ENCODE measurements around the gene ADH5. TPM values are rescaled to one million over a fixed set of nuclear protein-coding genes. Genes with fewer than 3 reads are reported as not detected.
"Not testable (repeated sequence)": the region's sequence is repeated elsewhere in the genome, so short reads cannot be mapped to it uniquely, and the experiment has no call there.

The ADH5 gene
- total RNA-seq, 4 donors from 2014 or later, result 254 to 466 (median 421) TPM

GRCh38 chr4:99084595-99084994, 4.0 kb downstream of the ADH5 start:
- intact Hi-C loops (cut with DNase I), result no loop called here
- Histone ChIP-seq H3K4me3 (peak overlapping the region in 1 of 4 donors; percentile 74), H3K36me3 (peaks cover 39 to 63% (median 51%) of the 10 kb centered on the region in 4 donors), H3K4me1 (peaks cover 6 to 80% (median 66%) of the 10 kb centered on the region in 4 donors), H3K27ac (replicated peaks in 1 of 4) (peak overlapping the region in 2 of 4 donors; percentile 26 to 46), H3K27me3 (no peaks in the 10 kb centered on the region), H3K9me3 (no peaks in the 10 kb centered on the region)
- TF ChIP-seq EP300 (IDR thresholded peaks at IDR 0.05) (no peak), POLR2AphosphoS5 (IDR thresholded peaks at IDR 0.05) (no peak), POLR2A (IDR thresholded peaks at IDR 0.05; ENCODE audit: low read depth) (no peak), CTCF (IDR thresholded peaks at IDR 0.05) (no peak)
- WGBS, result 87% methylated on average over 2 of the region's 2 CpGs
- no peak for DNase-seq (ENCODE audit: extremely low spot score)

- intact Hi-C loops (cut with DNase I), result no loop called here
- WGBS, result 89% methylated on average over 5 of the region's 5 CpGs
- Histone ChIP-seq H3K4me1 (peaks cover 11 to 86% (median 75%) of the 10 kb centered on the region in 4 donors), H3K4me3 (peak overlapping the region in 1 of 4 donors; percentile 11), H3K36me3 (peaks cover 47 to 87% (median 70%) of the 10 kb centered on the region in 4 donors), H3K27me3 (no peaks in the 10 kb centered on the region), H3K9me3 (no peaks in the 10 kb centered on the region), H3K27ac (replicated peaks in 1 of 4) (no peak overlapping the region)
- DNase-seq (ENCODE audit: extremely low spot score), result no peak
- no peak for TF ChIP-seq POLR2AphosphoS5 (IDR thresholded peaks at IDR 0.05)
- TF ChIP-seq EP300 (IDR thresholded peaks at IDR 0.05), result no peak
- no peak for TF ChIP-seq POLR2A (IDR thresholded peaks at IDR 0.05; ENCODE audit: low read depth)
- no peak for TF ChIP-seq CTCF (IDR thresholded peaks at IDR 0.05)
Observed at GRCh38 chr4:99082192-99082591, 6.4 kb downstream of the ADH5 start.

- H3K4me3 ChIP-seq; DNase-seq (ENCODE audit: extremely low spot score); H3K27me3 ChIP-seq; H3K9me3 ChIP-seq; intact Hi-C loops (cut with DNase I): not testable (repeated sequence)
- 66% methylated on average over 6 of the region's 6 CpGs for WGBS
- Histone ChIP-seq H3K4me1 (peaks cover 11 to 75% (median 63%) of the 10 kb centered on the region in 4 donors), H3K36me3 (peaks cover 56 to 100% (median 81%) of the 10 kb centered on the region in 4 donors), H3K27ac (replicated peaks in 1 of 4) (peak overlapping the region in 1 of 4 donors; percentile 8)
Observed at GRCh38 chr4:99080869-99081268, 7.7 kb downstream of the ADH5 start.

- intact Hi-C loops (cut with DNase I), result no loop called here
- DNase-seq (ENCODE audit: extremely low spot score), result no peak
- Histone ChIP-seq H3K9me3 (no peaks in the 10 kb centered on the region), H3K27me3 (no peaks in the 10 kb centered on the region), H3K36me3 (peaks cover 63 to 100% (median 88%) of the 10 kb centered on the region in 4 donors), H3K4me3 (no peak overlapping the region), H3K27ac (replicated peaks in 1 of 4) (peak overlapping the region in 1 of 4 donors; percentile 8), H3K4me1 (peaks cover 11 to 63% (median 52%) of the 10 kb centered on the region in 4 donors)
- 82% methylated on average over 5 of the region's 5 CpGs for WGBS
- TF ChIP-seq EP300 (IDR thresholded peaks at IDR 0.05) (no peak), POLR2A (IDR thresholded peaks at IDR 0.05; ENCODE audit: low read depth) (no peak), CTCF (IDR thresholded peaks at IDR 0.05) (no peak), POLR2AphosphoS5 (IDR thresholded peaks at IDR 0.05) (no peak)
Observed at GRCh38 chr4:99079625-99080295, 8.8 kb downstream of the ADH5 start.

GRCh38 chr4:99078931-99079624, 9.5 kb downstream of the ADH5 start:
- TF ChIP-seq CTCF (IDR thresholded peaks at IDR 0.05), result no peak
- DNase-seq (ENCODE audit: extremely low spot score), result no peak
- intact Hi-C loops (cut with DNase I), result no loop called here
- no peak overlapping the region for H3K27ac ChIP-seq (replicated peaks in 1 of 4)
- no peaks in the 10 kb centered on the region for H3K27me3 ChIP-seq
- H3K4me1 ChIP-seq, result peaks cover 11 to 57% (median 45%) of the 10 kb centered on the region in 4 donors
- H3K9me3 ChIP-seq, result no peaks in the 10 kb centered on the region
- H3K36me3 ChIP-seq, result peaks cover 65 to 100% (median 88%) of the 10 kb centered on the region in 4 donors
- H3K4me3 ChIP-seq, result no peak overlapping the region
- WGBS, result 78% methylated on average over 5 of the region's 5 CpGs

Measured in esophagus muscularis mucosa (tissue), 4 donors.